HepG2 (cell line): ENCODE results near the gene CAMK2D. TPM values are rescaled to one million over a fixed set of nuclear protein-coding genes. Genes with fewer than 3 reads are reported as not detected.

Source experiments
- ASH2L ChIP-seq: fragments of 300-600, 200-600 bp; sonication (generic); IDR thresholded peaks from 2 replicates; pipeline ENCODE4 v1.7.0; 2017; ENCODE audit warnings: low read depth, mild to moderate bottlenecking, moderate library complexity, mixed read lengths, low read length; ENCODE audit not compliant: insufficient read length
- BORCS8-MEF2B ChIP-seq: sonication (generic); formaldehyde crosslinking; IDR thresholded peaks from 2 replicates; pipeline ENCODE4 v1.8.0; 2022; ENCODE audit warnings: mild to moderate bottlenecking, missing genetic modification reagents
- JARID2 ChIP-seq: sonication (generic); formaldehyde crosslinking; IDR thresholded peaks from 2 replicates; pipeline ENCODE4 v1.8.1; 2023; ENCODE audit warnings: missing genetic modification reagents, inconsistent platforms; ENCODE audit not compliant: insufficient replicate concordance
- KDM5B ChIP-seq: sonication (generic); formaldehyde crosslinking; IDR thresholded peaks from 2 replicates; pipeline ENCODE4 v1.4.0; 2020; ENCODE audit warnings: missing genetic modification reagents, mild to moderate bottlenecking, borderline replicate concordance
- KLF13 ChIP-seq: sonication (generic); formaldehyde crosslinking; IDR thresholded peaks from 2 replicates; pipeline ENCODE4 v1.4.0; 2020; ENCODE audit warnings: mild to moderate bottlenecking, missing genetic modification reagents
- MED1 ChIP-seq: sonication (generic); formaldehyde crosslinking; IDR thresholded peaks from 2 replicates; pipeline ENCODE4 v1.4.0; 2020; ENCODE audit warnings: missing genetic modification reagents
- NPAS2 ChIP-seq: sonication (generic); formaldehyde crosslinking; IDR thresholded peaks from 2 replicates; pipeline ENCODE4 v1.8.0; 2022; ENCODE audit warnings: mild to moderate bottlenecking, missing genetic modification reagents, borderline replicate concordance
- PHB2 ChIP-seq: fragments of 450-650 bp; IDR thresholded peaks from 2 replicates; pipeline ENCODE4 v1.6.1; 2018; ENCODE audit not compliant: partially characterized antibody
- RAD21 ChIP-seq: fragments of 450-650 bp; formaldehyde crosslinking; IDR thresholded peaks from 2 replicates; pipeline ENCODE4 v1.5.0; 2020; ENCODE audit warnings: mild to moderate bottlenecking
- REXO4 ChIP-seq: sonication (generic); formaldehyde crosslinking; IDR thresholded peaks from 2 replicates; pipeline ENCODE4 v1.8.0; 2022; ENCODE audit warnings: missing genetic modification reagents, mild to moderate bottlenecking, borderline replicate concordance
- SALL1 ChIP-seq: sonication (generic); formaldehyde crosslinking; IDR thresholded peaks from 2 replicates; pipeline ENCODE4 v1.8.0; 2022; ENCODE audit warnings: mild to moderate bottlenecking, missing genetic modification reagents
- SKI ChIP-seq: fragments of 450-650 bp; IDR thresholded peaks from one replicate; pipeline ENCODE4 v1.6.1; 2018; ENCODE audit warnings: mild to moderate bottlenecking; ENCODE audit not compliant: partially characterized antibody
- SPEN ChIP-seq: sonication (generic); formaldehyde crosslinking; IDR thresholded peaks from 2 replicates; pipeline ENCODE4 v1.5.1; 2020; ENCODE audit warnings: low read depth, mild to moderate bottlenecking, missing genetic modification reagents
- SYNCRIP ChIP-seq: fragments of 200-400 bp; formaldehyde crosslinking; IDR thresholded peaks from 2 replicates; pipeline ENCODE4 v1.6.1; 2018; ENCODE audit warnings: mild to moderate bottlenecking, low read depth, low read length; ENCODE audit not compliant: insufficient read depth
- YEATS4 ChIP-seq: sonication (generic); formaldehyde crosslinking; IDR thresholded peaks from 2 replicates; pipeline ENCODE4 v1.4.0; 2020; ENCODE audit warnings: missing genetic modification reagents, borderline replicate concordance
- YY1 ChIP-seq: IDR thresholded peaks from 2 replicates; pipeline ENCODE4 v1.6.1; 2011; ENCODE audit warnings: low read length, low read depth, moderate library complexity, mild to moderate bottlenecking; ENCODE audit not compliant: insufficient read depth, insufficient replicate concordance
- ZFAT ChIP-seq: sonication (generic); formaldehyde crosslinking; conservative IDR thresholded peaks from 2 replicates; pipeline ENCODE4 v1.8.1; 2023; ENCODE audit warnings: missing genetic modification reagents, inconsistent platforms
- ZNF101 ChIP-seq: sonication (generic); formaldehyde crosslinking; IDR thresholded peaks from 2 replicates; pipeline ENCODE4 v1.4.0; 2020; ENCODE audit warnings: mild to moderate bottlenecking, low read depth, missing genetic modification reagents, borderline replicate concordance
- ZNF230 ChIP-seq: sonication (generic); formaldehyde crosslinking; IDR thresholded peaks from 2 replicates; pipeline ENCODE4 v1.4.0; 2020; ENCODE audit warnings: mild to moderate bottlenecking, missing genetic modification reagents
- ZNF263 ChIP-seq: sonication (generic); formaldehyde crosslinking; IDR thresholded peaks from 2 replicates; pipeline ENCODE4 v1.4.0; 2020; ENCODE audit warnings: missing genetic modification reagents
- ZNF44 ChIP-seq: sonication (generic); formaldehyde crosslinking; IDR thresholded peaks from 2 replicates; pipeline ENCODE4 v1.5.1; 2020; ENCODE audit warnings: mild to moderate bottlenecking, missing genetic modification reagents
- ZNF547 ChIP-seq: sonication (generic); formaldehyde crosslinking; IDR thresholded peaks from 2 replicates; pipeline ENCODE4 v1.5.1; 2020; ENCODE audit warnings: mild to moderate bottlenecking, missing genetic modification reagents
- ZNF562 ChIP-seq: sonication (generic); formaldehyde crosslinking; IDR thresholded peaks from 2 replicates; pipeline ENCODE4 v1.8.0; 2022; ENCODE audit warnings: missing genetic modification reagents, borderline replicate concordance
- ZNF703 ChIP-seq: sonication (generic); formaldehyde crosslinking; IDR thresholded peaks from 2 replicates; pipeline ENCODE4 v1.5.1; 2020; ENCODE audit warnings: missing genetic modification reagents, mild to moderate bottlenecking, moderate library complexity, borderline replicate concordance
- ZNF841 ChIP-seq: sonication (generic); formaldehyde crosslinking; IDR thresholded peaks from 2 replicates; pipeline ENCODE4 v1.8.1; 2023; ENCODE audit warnings: missing genetic modification reagents, borderline replicate concordance
- ZNF879 ChIP-seq: sonication (generic); formaldehyde crosslinking; IDR thresholded peaks from 2 replicates; pipeline ENCODE4 v1.8.1; 2023; ENCODE audit warnings: missing genetic modification reagents
- polyA plus RNA-seq, 8 experiments: library from polyadenylated mRNA; depleted of rRNA in 3 of 8; stranded (reverse) in 7 of 8; unstranded in 1 of 8; fragments of >200 nt; fragmentation: Illumina TruSeq in 4 of 8; extraction: Trizol in 4 of 8; gene quantifications; 2 replicates each; pipeline versions ENCODE4 v1.2.1 to v1.2.3, GENCODE V29; 2011 to 2016; ENCODE audit warnings: low read depth in 4 of 8, missing spikeins in 1 of 8, mixed read lengths in 1 of 8; ENCODE audit not compliant: insufficient read depth in 1 of 8
- total RNA-seq, 5 experiments: library from RNA; depleted of rRNA; stranded (reverse); fragments of >200 nt; fragmentation: Illumina TruSeq; extraction: Trizol; gene quantifications; 2 replicates each; pipeline ENCODE4 v1.2.3, GENCODE V29; 2016; ENCODE audit warnings: low read depth in 1 of 5
- TF ChIP-seq, protein P1 (sequence below): IDR thresholded peaks from 2 replicates; pipeline ENCODE4 v1.6.1; 2016; ENCODE audit warnings: missing biosample characterization, missing genetic modification reagents, low read depth
- TF ChIP-seq, protein P2 (sequence below): sonication (generic); formaldehyde crosslinking; IDR thresholded peaks from 2 replicates; pipeline ENCODE4 v1.4.0; 2020; ENCODE audit warnings: low read depth, mild to moderate bottlenecking, missing genetic modification reagents
- TF ChIP-seq, protein P3 (sequence below): sonication (generic); formaldehyde crosslinking; IDR thresholded peaks from 2 replicates; pipeline ENCODE4 v1.5.0; 2020; ENCODE audit warnings: missing genetic modification reagents

CAMK2D gene
- total and polyA plus RNA-seq, 2 of the 13 experiments (the other 11 are each of a cell fraction or from before 2014, with no cell fraction given): 18.0 to 65.4 TPM

DNA sequence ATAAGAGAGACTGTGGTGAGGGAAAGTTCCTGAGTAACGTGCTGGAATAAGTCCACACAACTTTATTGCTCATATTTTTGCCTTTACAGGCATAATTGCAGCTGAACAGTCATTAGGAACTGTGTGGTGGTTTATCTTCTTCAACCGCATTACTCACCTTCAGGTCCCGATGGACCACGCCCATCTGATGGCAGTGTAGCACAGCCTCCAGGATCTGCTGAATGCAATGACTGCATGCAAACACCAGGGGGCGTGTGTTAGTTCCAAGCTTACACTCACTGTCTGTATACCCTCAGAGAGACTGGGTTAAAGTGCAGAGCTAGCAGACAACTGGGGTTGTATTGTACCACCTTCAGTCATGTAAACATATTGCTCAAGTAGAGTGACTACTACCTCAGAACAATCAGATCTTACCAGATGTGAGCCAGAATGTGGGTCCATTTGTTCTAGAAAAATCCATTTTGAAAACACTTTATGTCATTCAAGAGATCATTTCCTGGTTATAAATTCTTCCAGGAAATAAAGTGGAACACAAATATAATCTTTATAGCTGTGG lies 214.0 kb downstream of the CAMK2D start (continued):
- peak; percentile 55 for TF ChIP-seq ASH2L
- TF ChIP-seq ZNF841 (CRISPR knock-in tag): no peak
- no peak for TF ChIP-seq ZFAT (CRISPR knock-in tag)
- TF ChIP-seq JARID2 (CRISPR knock-in tag): peak; percentile 72
- no peak for TF ChIP-seq ZNF879 (CRISPR knock-in tag)
- no peak for TF ChIP-seq KDM5B
- peak; percentile 93 for TF ChIP-seq SALL1 (CRISPR knock-in tag)
- no peak for TF ChIP-seq YY1
- no peak for TF ChIP-seq REXO4 (CRISPR knock-in tag)
- TF ChIP-seq ZNF230 (CRISPR knock-in tag): no peak
- no peak for TF ChIP-seq BORCS8-MEF2B (CRISPR knock-in tag)
- TF ChIP-seq NPAS2 (CRISPR knock-in tag): no peak
- no peak for TF ChIP-seq SYNCRIP
- TF ChIP-seq ZNF562 (CRISPR knock-in tag): no peak
- TF ChIP-seq RAD21: peak; percentile 87
- TF ChIP-seq PHB2: no peak
- no peak for TF ChIP-seq ZNF703 (CRISPR knock-in tag)
- no peak for TF ChIP-seq ZNF101
- TF ChIP-seq KLF13: no peak
- TF ChIP-seq ZNF547 (CRISPR knock-in tag): 0 out of 2 replicates have a peak, but pooled peaks have one; percentile 28
- TF ChIP-seq MED1 (CRISPR knock-in tag): peak; percentile 74
- no peak for TF ChIP-seq YEATS4 (CRISPR knock-in tag)
- peak; percentile 96 for TF ChIP-seq SKI
- TF ChIP-seq, protein P1, sequence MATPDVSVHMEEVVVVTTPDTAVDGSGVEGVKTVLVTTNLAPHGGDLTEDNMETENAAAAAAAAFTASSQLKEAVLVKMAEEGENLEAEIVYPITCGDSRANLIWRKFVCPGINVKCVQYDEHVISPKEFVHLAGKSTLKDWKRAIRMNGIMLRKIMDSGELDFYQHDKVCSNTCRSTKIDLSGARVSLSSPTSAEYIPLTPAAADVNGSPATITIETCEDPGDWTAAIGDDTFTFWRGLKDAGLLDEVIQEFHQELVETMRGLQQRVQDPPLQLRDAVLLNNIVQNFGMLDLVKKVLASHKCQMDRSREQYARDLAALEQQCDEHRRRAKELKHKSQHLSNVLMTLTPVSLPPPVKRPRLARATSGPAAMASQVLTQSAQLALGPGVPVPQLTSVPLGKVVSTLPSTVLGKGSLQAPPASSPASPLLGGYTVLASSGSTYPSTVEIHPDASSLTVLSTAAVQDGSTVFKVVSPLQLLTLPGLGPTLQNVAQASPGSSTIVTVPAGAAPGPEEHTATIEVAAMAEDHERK (CRISPR knock-in tag): no peak
- peak; percentile 38; the same call in 1 of the 2 replicates for TF ChIP-seq SPEN (CRISPR knock-in tag)
- TF ChIP-seq ZNF44: no peak
- TF ChIP-seq, protein P2, sequence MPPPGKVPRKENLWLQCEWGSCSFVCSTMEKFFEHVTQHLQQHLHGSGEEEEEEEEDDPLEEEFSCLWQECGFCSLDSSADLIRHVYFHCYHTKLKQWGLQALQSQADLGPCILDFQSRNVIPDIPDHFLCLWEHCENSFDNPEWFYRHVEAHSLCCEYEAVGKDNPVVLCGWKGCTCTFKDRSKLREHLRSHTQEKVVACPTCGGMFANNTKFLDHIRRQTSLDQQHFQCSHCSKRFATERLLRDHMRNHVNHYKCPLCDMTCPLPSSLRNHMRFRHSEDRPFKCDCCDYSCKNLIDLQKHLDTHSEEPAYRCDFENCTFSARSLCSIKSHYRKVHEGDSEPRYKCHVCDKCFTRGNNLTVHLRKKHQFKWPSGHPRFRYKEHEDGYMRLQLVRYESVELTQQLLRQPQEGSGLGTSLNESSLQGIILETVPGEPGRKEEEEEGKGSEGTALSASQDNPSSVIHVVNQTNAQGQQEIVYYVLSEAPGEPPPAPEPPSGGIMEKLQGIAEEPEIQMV (CRISPR knock-in tag): no peak
- no peak for TF ChIP-seq ZNF263 (CRISPR knock-in tag)
- TF ChIP-seq, protein P3, sequence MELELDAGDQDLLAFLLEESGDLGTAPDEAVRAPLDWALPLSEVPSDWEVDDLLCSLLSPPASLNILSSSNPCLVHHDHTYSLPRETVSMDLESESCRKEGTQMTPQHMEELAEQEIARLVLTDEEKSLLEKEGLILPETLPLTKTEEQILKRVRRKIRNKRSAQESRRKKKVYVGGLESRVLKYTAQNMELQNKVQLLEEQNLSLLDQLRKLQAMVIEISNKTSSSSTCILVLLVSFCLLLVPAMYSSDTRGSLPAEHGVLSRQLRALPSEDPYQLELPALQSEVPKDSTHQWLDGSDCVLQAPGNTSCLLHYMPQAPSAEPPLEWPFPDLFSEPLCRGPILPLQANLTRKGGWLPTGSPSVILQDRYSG (CRISPR knock-in tag): no peak
